ENCODE measurements around the gene RBX1.

The RBX1 gene

DNA sequence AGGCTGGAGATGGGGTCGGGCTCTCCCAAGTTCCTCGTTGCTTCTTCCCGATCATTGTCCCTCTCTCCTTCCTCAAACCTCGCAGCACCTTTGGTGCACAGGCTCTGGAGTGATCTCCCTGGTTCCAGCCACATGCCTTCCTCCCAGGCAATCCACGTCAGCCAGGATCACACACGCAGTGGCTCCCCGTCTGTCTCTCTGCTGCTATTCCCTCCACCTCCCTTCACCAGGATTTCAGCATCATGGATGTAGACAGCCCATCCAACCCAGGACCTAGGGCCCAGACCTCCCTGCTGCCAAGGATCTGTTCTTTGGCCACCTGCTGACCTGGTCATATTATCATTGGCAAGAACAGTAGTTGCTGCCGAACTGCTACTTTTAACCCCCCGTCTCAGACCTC, 40.1 kb downstream of the RBX1 start:
- Histone ChIP-seq H3K79me2 (no peaks in the 10 kb centered on the region), H2AFZ (no peak overlapping the region), H3K4me3 (ENCODE audit: low read depth, low read length) (no peak overlapping the region), H3K9me3 (ENCODE audit: control insufficient read depth, low read length) (no peaks in the 10 kb centered on the region), H3K4me2 (ENCODE audit: low read length) (no peak overlapping the region), H3K27me3 (ENCODE audit: control insufficient read depth, insufficient read depth, low read length) (no peaks in the 10 kb centered on the region), H3K9ac (no peak overlapping the region), H3K27ac (no peak overlapping the region), H3K4me1 (no peaks in the 10 kb centered on the region), H3K36me3 (ENCODE audit: control insufficient read depth, insufficient read depth, low read length) (no peaks in the 10 kb centered on the region)
- no peak for TF ChIP-seq CTCF (IDR thresholded peaks at IDR 0.05)

- H3K79me2 ChIP-seq: no peaks in the 10 kb centered on the region
- no peak overlapping the region for H3K9ac ChIP-seq
- no peak overlapping the region for H3K4me3 ChIP-seq (ENCODE audit: low read depth, low read length)
- H3K4me1 ChIP-seq: no peaks in the 10 kb centered on the region
- H3K27me3 ChIP-seq (ENCODE audit: control insufficient read depth, insufficient read depth, low read length): no peaks in the 10 kb centered on the region
- no peaks in the 10 kb centered on the region for H3K9me3 ChIP-seq (ENCODE audit: control insufficient read depth, low read length)
- TF ChIP-seq CTCF (IDR thresholded peaks at IDR 0.05): no peak
- no peaks in the 10 kb centered on the region for H3K36me3 ChIP-seq (ENCODE audit: control insufficient read depth, insufficient read depth, low read length)
- no peak overlapping the region for H3K4me2 ChIP-seq (ENCODE audit: low read length)
- no peak overlapping the region for H3K27ac ChIP-seq
- H2AFZ ChIP-seq: no peak overlapping the region
Observed at GRCh38 chr22:40995821-40996220, 44.6 kb downstream of the RBX1 start.

DNA sequence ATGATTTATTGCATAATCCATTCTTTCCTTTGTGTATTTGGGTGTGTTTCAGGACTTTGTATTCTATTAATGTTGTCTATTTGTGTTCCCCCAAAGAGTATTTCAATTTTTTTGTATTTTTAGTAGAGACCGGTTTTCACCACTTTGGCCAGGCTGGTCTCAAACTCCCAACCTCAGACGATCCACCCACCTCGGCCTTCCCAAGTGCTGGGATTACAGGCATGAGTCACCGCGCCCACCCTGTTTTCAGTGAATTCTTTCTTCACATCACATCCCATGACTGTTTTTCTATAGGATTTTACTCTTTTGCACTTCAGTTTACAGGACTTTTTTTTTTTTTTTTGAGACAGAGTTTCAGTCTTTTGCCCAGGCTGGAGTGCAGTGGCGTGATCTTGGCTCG, 46.3 kb downstream of the RBX1 start:
- Histone ChIP-seq H3K9me3 (ENCODE audit: control insufficient read depth, low read length) (no peaks in the 10 kb centered on the region), H3K36me3 (ENCODE audit: control insufficient read depth, insufficient read depth, low read length) (no peaks in the 10 kb centered on the region), H3K27ac (no peak overlapping the region), H2AFZ (no peak overlapping the region), H3K27me3 (ENCODE audit: control insufficient read depth, insufficient read depth, low read length) (no peaks in the 10 kb centered on the region), H3K4me1 (no peaks in the 10 kb centered on the region), H3K4me3 (ENCODE audit: low read depth, low read length) (no peak overlapping the region), H3K4me2 (ENCODE audit: low read length) (no peak overlapping the region), H3K79me2 (no peaks in the 10 kb centered on the region), H3K9ac (no peak overlapping the region)
- no peak for TF ChIP-seq CTCF (IDR thresholded peaks at IDR 0.05)

DNA sequence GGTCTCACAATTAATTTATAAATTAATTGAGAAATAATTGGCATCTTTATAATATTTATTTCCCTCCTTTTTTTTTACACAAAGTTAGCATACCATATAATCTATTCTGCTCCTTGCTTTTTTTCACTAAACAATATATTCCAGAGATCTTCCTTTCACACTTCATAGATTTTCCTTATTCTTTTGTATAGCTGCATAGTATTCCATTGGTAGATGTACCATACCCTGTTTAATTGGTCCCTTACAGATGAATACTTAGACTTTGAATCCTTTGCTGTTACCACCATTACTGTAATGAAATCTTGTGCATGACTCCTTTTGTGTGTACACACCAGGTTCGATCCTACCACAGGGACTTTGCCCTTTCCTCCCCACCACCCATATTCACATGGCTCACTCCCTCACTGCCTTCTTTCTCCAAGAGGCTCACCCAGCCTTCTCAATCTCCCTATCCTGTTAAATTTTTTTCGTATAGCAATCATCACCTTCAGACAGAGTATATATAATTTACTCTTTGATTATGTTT, 48.9 kb downstream of the RBX1 start:
- no peak overlapping the region for H3K4me2 ChIP-seq (ENCODE audit: low read length)
- H2AFZ ChIP-seq: no peak overlapping the region
- no peaks in the 10 kb centered on the region for H3K36me3 ChIP-seq (ENCODE audit: control insufficient read depth, insufficient read depth, low read length)
- H3K27me3 ChIP-seq (ENCODE audit: control insufficient read depth, insufficient read depth, low read length): no peaks in the 10 kb centered on the region
- H3K27ac ChIP-seq: no peak overlapping the region
- H3K79me2 ChIP-seq: no peaks in the 10 kb centered on the region
- H3K9me3 ChIP-seq (ENCODE audit: control insufficient read depth, low read length): no peaks in the 10 kb centered on the region
- H3K9ac ChIP-seq: no peak overlapping the region
- TF ChIP-seq CTCF (IDR thresholded peaks at IDR 0.05): no peak
- H3K4me1 ChIP-seq: no peaks in the 10 kb centered on the region
- H3K4me3 ChIP-seq (ENCODE audit: low read depth, low read length): no peak overlapping the region

GRCh38 chr22:41000941-41001721, 50.0 kb downstream of the RBX1 start:
- Histone ChIP-seq H3K79me2 (no peaks in the 10 kb centered on the region), H3K4me3 (ENCODE audit: low read depth, low read length) (no peak overlapping the region), H3K9me3 (ENCODE audit: control insufficient read depth, low read length) (no peaks in the 10 kb centered on the region), H3K36me3 (ENCODE audit: control insufficient read depth, insufficient read depth, low read length) (no peaks in the 10 kb centered on the region), H3K4me2 (ENCODE audit: low read length) (no peak overlapping the region), H3K27me3 (ENCODE audit: control insufficient read depth, insufficient read depth, low read length) (no peaks in the 10 kb centered on the region), H3K9ac (no peak overlapping the region), H2AFZ (no peak overlapping the region), H3K27ac (no peak overlapping the region), H3K4me1 (no peaks in the 10 kb centered on the region)
- TF ChIP-seq CTCF (IDR thresholded peaks at IDR 0.05): no peak
